ENCODE measurements around the gene FAM210B. TPM values are rescaled to one million over a fixed set of nuclear protein-coding genes. Genes with fewer than 3 reads are reported as not detected.

FAM210B gene
- total RNA-seq, 1 donor from 2014 or later = 36.4 TPM

DNA sequence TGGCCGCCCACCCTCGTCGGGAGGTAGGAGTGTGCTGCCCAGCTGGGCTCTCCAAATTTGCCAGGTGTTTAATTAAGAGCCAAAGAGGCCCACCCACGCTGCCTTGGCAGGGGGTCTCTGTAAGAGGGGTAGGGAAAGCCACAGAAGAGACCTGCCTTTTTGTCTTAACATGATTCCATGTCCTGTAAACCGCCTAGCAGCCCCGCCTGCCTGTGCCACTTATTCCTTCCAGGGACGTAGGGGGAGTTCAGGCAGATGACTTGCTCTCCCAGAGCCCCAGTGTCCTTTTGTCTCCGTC lies 2.1 kb downstream of the FAM210B start:
- no peak overlapping the region for H3K4me3 ChIP-seq
- H3K9me3 ChIP-seq = no peaks in the 10 kb centered on the region
- H3K27ac ChIP-seq = no peak overlapping the region
- H3K4me1 ChIP-seq = peaks cover 14% of the 10 kb centered on the region
- peaks cover 23% of the 10 kb centered on the region for H3K36me3 ChIP-seq
- DNase-seq (no peak), ATAC-seq (no peak)
- no peaks in the 10 kb centered on the region for H3K27me3 ChIP-seq (ENCODE audit: low read depth)
- TF ChIP-seq, protein P1, sequence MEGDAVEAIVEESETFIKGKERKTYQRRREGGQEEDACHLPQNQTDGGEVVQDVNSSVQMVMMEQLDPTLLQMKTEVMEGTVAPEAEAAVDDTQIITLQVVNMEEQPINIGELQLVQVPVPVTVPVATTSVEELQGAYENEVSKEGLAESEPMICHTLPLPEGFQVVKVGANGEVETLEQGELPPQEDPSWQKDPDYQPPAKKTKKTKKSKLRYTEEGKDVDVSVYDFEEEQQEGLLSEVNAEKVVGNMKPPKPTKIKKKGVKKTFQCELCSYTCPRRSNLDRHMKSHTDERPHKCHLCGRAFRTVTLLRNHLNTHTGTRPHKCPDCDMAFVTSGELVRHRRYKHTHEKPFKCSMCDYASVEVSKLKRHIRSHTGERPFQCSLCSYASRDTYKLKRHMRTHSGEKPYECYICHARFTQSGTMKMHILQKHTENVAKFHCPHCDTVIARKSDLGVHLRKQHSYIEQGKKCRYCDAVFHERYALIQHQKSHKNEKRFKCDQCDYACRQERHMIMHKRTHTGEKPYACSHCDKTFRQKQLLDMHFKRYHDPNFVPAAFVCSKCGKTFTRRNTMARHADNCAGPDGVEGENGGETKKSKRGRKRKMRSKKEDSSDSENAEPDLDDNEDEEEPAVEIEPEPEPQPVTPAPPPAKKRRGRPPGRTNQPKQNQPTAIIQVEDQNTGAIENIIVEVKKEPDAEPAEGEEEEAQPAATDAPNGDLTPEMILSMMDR (IDR thresholded peaks at IDR 0.05) = no peak
- intact Hi-C loops (cut with DNase I) = no loop called here

DNA sequence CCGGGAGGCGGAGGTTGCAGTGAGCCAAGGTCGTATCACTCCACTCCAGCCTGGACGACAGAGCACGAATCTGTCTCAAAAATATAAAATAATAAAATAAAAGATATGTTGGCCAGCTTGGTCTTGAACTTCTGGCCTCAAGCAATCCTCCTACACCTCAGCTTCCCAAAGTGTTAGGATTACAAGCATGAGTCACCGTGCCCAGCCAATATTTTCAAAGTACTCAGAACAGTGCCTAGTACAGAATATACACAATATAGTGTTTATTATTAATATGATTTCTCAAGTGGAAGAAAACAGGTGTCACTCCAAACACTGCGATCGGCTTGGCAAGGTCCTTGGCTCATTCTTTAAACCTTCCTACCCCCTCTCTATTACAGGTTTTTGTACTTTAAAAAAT lies 3.1 kb downstream of the FAM210B start:
- no peaks in the 10 kb centered on the region for H3K27me3 ChIP-seq (ENCODE audit: low read depth)
- no peak overlapping the region for H3K27ac ChIP-seq
- DNase-seq (no peak), ATAC-seq (no peak)
- H3K4me1 ChIP-seq = peaks cover 14% of the 10 kb centered on the region
- intact Hi-C loops (cut with DNase I) = no loop called here
- peaks cover 33% of the 10 kb centered on the region for H3K36me3 ChIP-seq
- H3K4me3 ChIP-seq = no peak overlapping the region
- TF ChIP-seq, protein P1 (IDR thresholded peaks at IDR 0.05) = no peak
- no peaks in the 10 kb centered on the region for H3K9me3 ChIP-seq

DNA sequence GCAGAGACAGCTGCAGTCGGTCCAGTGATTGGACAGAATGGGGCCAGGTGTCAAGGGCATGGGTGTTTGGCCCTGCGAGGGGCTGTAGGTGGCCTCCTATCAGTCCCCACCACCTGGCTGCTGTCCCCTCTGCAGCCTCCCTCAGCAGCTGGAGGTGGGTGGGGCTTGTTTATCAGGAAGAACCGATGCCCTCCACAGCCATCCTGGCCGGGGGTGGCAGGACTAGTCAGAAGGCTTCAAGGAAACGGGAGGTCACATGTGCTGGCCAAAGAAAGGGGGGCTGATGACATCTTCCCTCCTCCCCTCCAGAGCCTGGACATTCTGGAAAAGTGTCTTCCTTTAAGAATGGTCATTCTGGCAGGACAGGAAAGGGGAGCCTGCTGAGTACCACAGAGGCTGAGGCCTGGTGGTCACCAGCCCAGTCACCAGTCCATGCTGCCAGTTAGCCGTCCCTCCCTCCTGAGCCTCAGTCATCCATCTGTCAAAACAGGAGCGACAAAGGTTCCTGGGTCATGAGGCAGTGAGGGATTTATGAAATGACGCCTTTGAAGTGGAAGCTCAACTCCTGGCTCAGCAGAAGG lies 4.1 kb downstream of the FAM210B start:
- intact Hi-C loops (cut with DNase I) = no loop called here
- ATAC-seq (no peak), DNase-seq (no peak)
- peaks cover 14% of the 10 kb centered on the region for H3K4me1 ChIP-seq
- TF ChIP-seq, protein P1 (IDR thresholded peaks at IDR 0.05) = no peak
- H3K4me3 ChIP-seq = no peak overlapping the region
- H3K27ac ChIP-seq = no peak overlapping the region
- H3K9me3 ChIP-seq = no peaks in the 10 kb centered on the region
- H3K27me3 ChIP-seq (ENCODE audit: low read depth) = no peaks in the 10 kb centered on the region
- H3K36me3 ChIP-seq = peaks cover 43% of the 10 kb centered on the region

DNA sequence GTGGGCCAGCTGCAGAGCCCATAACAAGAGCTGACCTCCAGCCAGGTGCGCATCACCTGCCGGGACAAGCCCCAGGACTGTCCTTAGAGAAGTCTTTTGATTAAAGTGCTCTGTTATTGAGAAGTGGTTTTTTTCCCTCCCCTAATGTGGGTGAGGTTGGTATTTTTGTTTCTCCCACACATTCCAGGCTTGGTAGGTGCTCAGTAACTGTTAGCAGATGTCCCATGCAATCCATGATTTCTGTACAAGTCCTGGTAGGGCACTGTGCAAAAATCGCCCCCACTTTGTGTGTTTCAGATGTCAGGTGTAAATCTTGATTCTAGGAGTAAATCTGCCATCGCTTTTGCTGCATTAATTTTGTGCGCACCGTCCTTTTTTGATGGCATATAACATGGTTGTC lies 4.7 kb downstream of the FAM210B start:
- Histone ChIP-seq H3K9me3 (no peaks in the 10 kb centered on the region), H3K4me1 (peaks cover 14% of the 10 kb centered on the region), H3K27me3 (ENCODE audit: low read depth) (no peaks in the 10 kb centered on the region), H3K36me3 (peaks cover 48% of the 10 kb centered on the region), H3K4me3 (no peak overlapping the region), H3K27ac (no peak overlapping the region)
- TF ChIP-seq, protein P1 (IDR thresholded peaks at IDR 0.05) = no peak
- DNase-seq (no peak), ATAC-seq (no peak)
- intact Hi-C loops (cut with DNase I) = no loop called here

DNA sequence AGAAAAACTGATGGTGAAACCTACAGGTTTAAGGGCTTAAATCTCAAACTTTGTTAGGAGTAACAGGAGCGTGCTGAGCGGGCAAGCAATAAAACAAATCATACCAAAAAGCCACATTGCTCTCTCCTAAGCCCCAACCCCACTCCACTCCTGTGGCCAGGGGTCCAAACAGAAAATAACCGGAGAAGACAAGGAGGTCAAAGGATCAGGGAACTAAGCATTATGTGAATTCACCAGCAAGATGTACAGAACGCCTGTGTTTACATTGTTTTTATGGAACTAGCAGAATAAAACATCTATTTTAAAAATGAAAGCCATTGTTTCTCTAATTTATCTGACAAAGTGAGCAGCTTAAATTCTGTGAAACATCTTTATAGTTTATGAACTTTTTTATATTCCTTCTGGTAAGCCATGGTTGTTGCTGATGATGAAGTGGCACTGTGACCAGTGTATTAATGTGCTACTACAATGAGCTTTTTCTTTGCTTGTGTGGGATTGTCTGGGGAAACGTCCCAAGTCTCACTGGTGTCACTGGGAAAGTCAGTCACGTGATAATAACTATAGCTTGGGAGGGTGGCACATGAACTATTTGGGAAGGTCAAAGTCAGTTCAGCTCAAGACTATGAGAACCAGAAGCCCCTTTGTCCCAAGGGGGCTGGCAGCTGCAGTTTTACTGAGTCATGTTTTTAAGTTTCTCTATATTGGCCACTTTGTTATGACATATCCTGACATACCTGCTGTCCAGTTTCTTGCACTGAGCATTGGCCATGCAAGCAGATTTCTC lies 9.8 kb downstream of the FAM210B start:
- H3K4me3 ChIP-seq = no peak overlapping the region
- H3K36me3 ChIP-seq = peaks cover 54% of the 10 kb centered on the region
- no peak overlapping the region for H3K27ac ChIP-seq
- no peaks in the 10 kb centered on the region for H3K27me3 ChIP-seq (ENCODE audit: low read depth)
- no peaks in the 10 kb centered on the region for H3K4me1 ChIP-seq
- intact Hi-C loops (cut with DNase I) = no loop called here
- no peak for ATAC-seq
- no peaks in the 10 kb centered on the region for H3K9me3 ChIP-seq
- no peak for DNase-seq
- TF ChIP-seq, protein P1 (IDR thresholded peaks at IDR 0.05) = no peak
